ENCODE data around the gene ITGB6. TPM values are rescaled to one million over a fixed set of nuclear protein-coding genes. Genes with fewer than 3 reads are reported as not detected.

Gene ITGB6
- total and polyA plus RNA-seq, 7 experiments from 2014 or later, result not detected

DNA sequence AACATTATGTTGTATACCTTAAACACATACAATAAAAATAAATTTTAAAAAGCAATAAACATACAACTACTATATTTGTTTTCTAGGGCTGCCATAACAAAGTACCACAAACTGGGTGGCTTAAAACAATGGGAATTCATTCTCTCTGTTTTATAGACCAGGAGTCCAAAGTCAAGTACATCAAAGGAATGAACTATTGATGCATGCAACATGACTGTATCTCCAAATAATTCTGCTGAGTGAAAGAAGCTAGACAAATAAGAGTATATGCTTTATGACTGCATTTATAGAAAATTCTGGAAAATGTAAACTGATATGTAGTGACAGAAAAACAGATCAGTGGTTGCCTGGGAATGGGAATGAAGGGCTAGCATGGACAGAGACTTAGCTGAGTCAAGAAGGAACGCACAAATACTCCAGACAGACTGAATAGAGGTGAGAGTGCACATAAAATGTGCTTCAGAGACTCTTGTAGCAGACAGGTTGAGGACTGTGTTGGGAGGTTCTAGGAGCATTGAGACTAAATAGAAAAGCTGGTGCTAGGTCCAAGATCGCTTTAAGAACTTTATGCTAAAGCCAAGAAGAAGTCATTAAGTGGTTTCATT is 126.7 kb downstream of the ITGB6 start:
- Mint-ChIP-seq H3K4me3 (no peak overlapping the region), H3K27ac (no peak overlapping the region), H3K27me3 (peaks cover 0 to 15% (median 9%) of the 10 kb centered on the region in 5 donors), H3K4me1 (peaks cover 0 to 4% (median 0%) of the 10 kb centered on the region in 7 donors), H3K36me3 (no peaks in the 10 kb centered on the region), H3K9me3 (peaks cover 0 to 4% (median 0%) of the 10 kb centered on the region in 11 donors)
- Histone ChIP-seq H3K36me3 (ENCODE audit: control insufficient read depth in 2 of 3, insufficient read depth in 3 of 3, low read length in 3 of 3) (no peaks in the 10 kb centered on the region), H3K27ac (ENCODE audit: low read depth, low read length) (no peak overlapping the region), H3K4me1 (ENCODE audit: control insufficient read depth in 2 of 2, insufficient read depth in 2 of 2, low read length in 2 of 2) (no peaks in the 10 kb centered on the region), H3K27me3 (ENCODE audit: control insufficient read depth in 2 of 2, insufficient read depth in 2 of 2, low read length in 2 of 2) (peaks cover 2% of the 10 kb centered on the region in 2 donors), H3K9me3 (ENCODE audit: control insufficient read depth in 2 of 3, low read length in 3 of 3) (no peaks in the 10 kb centered on the region), H3K4me3 (ENCODE audit: low read length) (no peak overlapping the region)
- intact Hi-C loops (cut with micrococcal nuclease), result no loop called here
- ChIA-PET POLR2A (no interaction called here), CTCF (no interaction called here)
- no peak for ATAC-seq
- DNase-seq, result no peak

DNA sequence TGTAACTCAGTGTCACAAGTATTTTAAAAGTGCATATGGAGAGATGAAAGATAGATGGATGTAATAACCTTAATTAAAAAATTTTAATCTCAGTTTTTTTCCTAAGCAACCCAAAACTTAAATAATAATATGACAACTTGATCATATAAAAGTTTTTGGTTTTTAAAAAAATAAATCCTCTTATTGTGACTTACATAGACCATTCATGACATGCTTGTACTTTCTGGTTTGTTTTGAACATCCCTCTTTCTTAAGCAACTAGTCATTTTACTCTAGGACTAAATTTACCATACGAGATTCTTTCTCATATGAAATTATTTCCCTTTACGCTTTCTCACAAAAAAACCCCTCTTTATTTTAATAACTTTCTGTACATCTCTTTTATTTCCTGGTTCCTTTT is 131.2 kb downstream of the ITGB6 start:
- H3K4me3 ChIP-seq (ENCODE audit: low read length), result no peak overlapping the region
- H3K9me3 Mint-ChIP-seq, result peaks cover 0 to 8% (median 0%) of the 10 kb centered on the region in 11 donors
- intact Hi-C loops (cut with micrococcal nuclease), result no loop called here
- no peaks in the 10 kb centered on the region for H3K27me3 ChIP-seq (ENCODE audit: control insufficient read depth in 2 of 2, insufficient read depth in 2 of 2, low read length in 2 of 2)
- H3K4me1 ChIP-seq (ENCODE audit: control insufficient read depth in 2 of 2, insufficient read depth in 2 of 2, low read length in 2 of 2), result no peaks in the 10 kb centered on the region
- ChIA-PET CTCF (no interaction called here), POLR2A (no interaction called here)
- no peak for ATAC-seq
- no peak for DNase-seq
- peaks cover 17 to 39% (median 24%) of the 10 kb centered on the region in 5 donors for H3K27me3 Mint-ChIP-seq
- no peak overlapping the region for H3K27ac ChIP-seq (ENCODE audit: low read depth, low read length)
- no peak overlapping the region for H3K4me3 Mint-ChIP-seq
- no peaks in the 10 kb centered on the region for H3K36me3 ChIP-seq (ENCODE audit: control insufficient read depth in 2 of 3, insufficient read depth in 3 of 3, low read length in 3 of 3)
- H3K36me3 Mint-ChIP-seq, result no peaks in the 10 kb centered on the region
- H3K9me3 ChIP-seq (ENCODE audit: control insufficient read depth in 2 of 3, low read length in 3 of 3), result no peaks in the 10 kb centered on the region
- H3K27ac Mint-ChIP-seq, result no peak overlapping the region
- H3K4me1 Mint-ChIP-seq, result peaks cover 0 to 2% (median 0%) of the 10 kb centered on the region in 7 donors

DNA sequence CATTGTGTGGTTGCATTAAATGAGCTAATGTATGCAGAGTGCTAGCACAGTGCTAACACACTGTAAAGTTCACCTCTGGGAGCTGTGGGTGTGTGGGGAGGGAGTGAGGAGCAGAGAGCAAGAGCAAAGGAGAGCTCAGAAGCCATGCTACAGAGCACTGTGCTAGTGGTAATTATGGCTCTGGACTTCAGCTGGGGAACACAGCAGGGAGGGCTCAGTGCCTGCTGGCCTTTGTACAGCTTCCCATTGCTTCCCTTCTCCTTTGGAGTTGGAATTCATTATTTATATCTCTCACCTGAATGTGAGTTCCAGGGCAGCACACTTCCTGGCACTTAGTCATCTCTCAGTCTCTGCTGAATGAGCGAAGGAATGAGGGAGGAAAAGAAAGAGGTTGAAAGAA is 135.2 kb downstream of the ITGB6 start:
- ATAC-seq (no peak), DNase-seq (no peak)
- no peaks in the 10 kb centered on the region for H3K36me3 ChIP-seq (ENCODE audit: control insufficient read depth in 2 of 3, insufficient read depth in 3 of 3, low read length in 3 of 3)
- H3K27me3 Mint-ChIP-seq, result peaks cover 34 to 52% (median 46%) of the 10 kb centered on the region in 5 donors
- H3K4me1 Mint-ChIP-seq, result peaks cover 4 to 11% (median 8%) of the 10 kb centered on the region in 7 donors
- ChIA-PET CTCF (interaction anchor here (1.0 kb wide), 1 partner anchor 60 kb away, joined by 3 read pairs; no protein-coding TSS in a partner anchor), POLR2A (interaction anchor here (0.5 kb wide), 1 partner anchor 1162 kb away, joined by 3 read pairs; no protein-coding TSS in a partner anchor)
- peak overlapping the region in 1 of 10 donors; percentile 37 for H3K4me3 Mint-ChIP-seq
- no peak overlapping the region for H3K27ac Mint-ChIP-seq
- no peak overlapping the region for H3K27ac ChIP-seq (ENCODE audit: low read depth, low read length)
- no peaks in the 10 kb centered on the region for H3K4me1 ChIP-seq (ENCODE audit: control insufficient read depth in 2 of 2, insufficient read depth in 2 of 2, low read length in 2 of 2)
- no peaks in the 10 kb centered on the region for H3K36me3 Mint-ChIP-seq
- intact Hi-C loops (cut with micrococcal nuclease), result no loop called here
- H3K9me3 Mint-ChIP-seq, result peaks cover 0 to 8% (median 0%) of the 10 kb centered on the region in 11 donors
- H3K9me3 ChIP-seq (ENCODE audit: control insufficient read depth in 2 of 3, low read length in 3 of 3), result no peaks in the 10 kb centered on the region
- no peaks in the 10 kb centered on the region for H3K27me3 ChIP-seq (ENCODE audit: control insufficient read depth in 2 of 2, insufficient read depth in 2 of 2, low read length in 2 of 2)
- H3K4me3 ChIP-seq (ENCODE audit: low read length), result no peak overlapping the region

DNA sequence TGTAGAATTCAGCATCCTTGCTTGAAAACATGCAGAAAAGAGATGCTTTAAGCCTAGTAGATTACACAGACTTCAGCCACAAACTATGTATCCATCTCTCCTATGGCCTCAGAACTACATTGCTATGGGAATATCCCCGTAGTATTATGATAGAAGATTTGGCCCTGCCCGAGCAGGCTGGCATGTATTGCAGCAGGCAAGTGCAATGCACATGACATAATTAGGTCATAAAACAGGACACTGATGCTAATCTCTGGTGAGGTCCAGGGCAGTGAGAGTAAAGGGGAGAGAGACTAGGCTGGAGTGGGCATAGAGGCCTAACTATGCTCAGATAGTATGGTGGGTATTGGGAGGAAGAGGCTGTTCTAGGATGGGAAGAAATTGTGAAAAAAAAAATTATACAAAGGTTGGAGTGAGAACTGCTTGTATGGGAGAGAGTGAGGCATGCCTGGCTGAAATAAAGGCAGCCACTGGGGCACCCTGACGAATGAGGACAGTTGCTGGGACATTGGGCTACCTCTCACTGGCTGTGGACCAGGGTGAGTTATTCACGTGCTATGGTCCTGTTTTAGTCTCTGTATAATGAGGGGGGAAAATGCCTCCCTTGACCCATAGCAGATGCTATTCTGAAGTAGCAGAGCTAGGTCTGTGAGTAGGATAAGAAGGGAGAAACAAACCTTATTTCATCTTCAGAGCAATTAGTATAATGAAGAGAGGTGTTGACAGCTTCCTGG is 136.0 kb downstream of the ITGB6 start:
- Histone ChIP-seq H3K27ac (ENCODE audit: low read depth, low read length) (no peak overlapping the region), H3K4me3 (ENCODE audit: low read length) (no peak overlapping the region), H3K9me3 (ENCODE audit: control insufficient read depth in 2 of 3, low read length in 3 of 3) (no peaks in the 10 kb centered on the region), H3K36me3 (ENCODE audit: control insufficient read depth in 2 of 3, insufficient read depth in 3 of 3, low read length in 3 of 3) (no peaks in the 10 kb centered on the region), H3K4me1 (ENCODE audit: control insufficient read depth in 2 of 2, insufficient read depth in 2 of 2, low read length in 2 of 2) (no peaks in the 10 kb centered on the region), H3K27me3 (ENCODE audit: control insufficient read depth in 2 of 2, insufficient read depth in 2 of 2, low read length in 2 of 2) (no peaks in the 10 kb centered on the region)
- Mint-ChIP-seq H3K4me3 (no peak overlapping the region), H3K4me1 (peaks cover 4 to 11% (median 8%) of the 10 kb centered on the region in 7 donors), H3K27me3 (peaks cover 42 to 59% (median 51%) of the 10 kb centered on the region in 5 donors), H3K36me3 (peaks cover 0 to 4% (median 0%) of the 10 kb centered on the region in 5 donors), H3K27ac (no peak overlapping the region), H3K9me3 (peaks cover 0 to 8% (median 0%) of the 10 kb centered on the region in 11 donors)
- DNase-seq (no peak), ATAC-seq (peak; percentile 21)
- intact Hi-C loops (cut with micrococcal nuclease), result no loop called here
- ChIA-PET CTCF (interaction anchor here (1.0 kb wide), 1 partner anchor 59 kb away, joined by 3 read pairs; no protein-coding TSS in a partner anchor), POLR2A (no interaction called here)

DNA sequence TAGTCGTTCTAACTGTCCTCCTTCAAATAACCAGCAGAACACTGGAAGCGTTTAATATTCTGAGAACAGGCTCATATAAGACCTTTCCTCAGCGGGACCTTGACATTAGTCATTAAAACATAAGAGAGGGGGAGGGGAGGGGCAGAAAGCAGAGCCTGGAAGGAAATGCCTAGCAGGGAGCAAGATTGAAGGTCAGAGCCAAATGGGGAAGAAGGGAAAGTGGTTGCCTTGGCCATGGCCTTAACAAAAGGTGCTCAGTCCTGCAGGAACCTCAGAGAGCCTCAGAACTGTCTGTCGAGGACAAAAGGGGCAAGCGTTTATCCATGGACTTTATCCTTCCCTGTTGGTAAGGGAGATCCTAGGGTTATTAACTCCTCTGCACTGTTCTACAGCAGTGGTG is 136.8 kb downstream of the ITGB6 start:
- Mint-ChIP-seq H3K27ac (no peak overlapping the region), H3K4me1 (peaks cover 4 to 11% (median 8%) of the 10 kb centered on the region in 7 donors), H3K9me3 (peaks cover 0 to 5% (median 0%) of the 10 kb centered on the region in 11 donors), H3K36me3 (peaks cover 0 to 6% (median 0%) of the 10 kb centered on the region in 5 donors), H3K4me3 (peak overlapping the region in 9 of 10 donors; percentile 55 to 78 (median 66)), H3K27me3 (peaks cover 44 to 66% (median 52%) of the 10 kb centered on the region in 5 donors)
- no peaks in the 10 kb centered on the region for H3K9me3 ChIP-seq (ENCODE audit: control insufficient read depth in 2 of 3, low read length in 3 of 3)
- ChIA-PET POLR2A (no interaction called here), CTCF (no interaction called here)
- H3K27me3 ChIP-seq (ENCODE audit: control insufficient read depth in 2 of 2, insufficient read depth in 2 of 2, low read length in 2 of 2), result no peaks in the 10 kb centered on the region
- no peak overlapping the region for H3K4me3 ChIP-seq (ENCODE audit: low read length)
- intact Hi-C loops (cut with micrococcal nuclease), result no loop called here
- H3K4me1 ChIP-seq (ENCODE audit: control insufficient read depth in 2 of 2, insufficient read depth in 2 of 2, low read length in 2 of 2), result no peaks in the 10 kb centered on the region
- no peak overlapping the region for H3K27ac ChIP-seq (ENCODE audit: low read depth, low read length)
- no peaks in the 10 kb centered on the region for H3K36me3 ChIP-seq (ENCODE audit: control insufficient read depth in 2 of 3, insufficient read depth in 3 of 3, low read length in 3 of 3)
- DNase-seq (no peak), ATAC-seq (no peak)

DNA sequence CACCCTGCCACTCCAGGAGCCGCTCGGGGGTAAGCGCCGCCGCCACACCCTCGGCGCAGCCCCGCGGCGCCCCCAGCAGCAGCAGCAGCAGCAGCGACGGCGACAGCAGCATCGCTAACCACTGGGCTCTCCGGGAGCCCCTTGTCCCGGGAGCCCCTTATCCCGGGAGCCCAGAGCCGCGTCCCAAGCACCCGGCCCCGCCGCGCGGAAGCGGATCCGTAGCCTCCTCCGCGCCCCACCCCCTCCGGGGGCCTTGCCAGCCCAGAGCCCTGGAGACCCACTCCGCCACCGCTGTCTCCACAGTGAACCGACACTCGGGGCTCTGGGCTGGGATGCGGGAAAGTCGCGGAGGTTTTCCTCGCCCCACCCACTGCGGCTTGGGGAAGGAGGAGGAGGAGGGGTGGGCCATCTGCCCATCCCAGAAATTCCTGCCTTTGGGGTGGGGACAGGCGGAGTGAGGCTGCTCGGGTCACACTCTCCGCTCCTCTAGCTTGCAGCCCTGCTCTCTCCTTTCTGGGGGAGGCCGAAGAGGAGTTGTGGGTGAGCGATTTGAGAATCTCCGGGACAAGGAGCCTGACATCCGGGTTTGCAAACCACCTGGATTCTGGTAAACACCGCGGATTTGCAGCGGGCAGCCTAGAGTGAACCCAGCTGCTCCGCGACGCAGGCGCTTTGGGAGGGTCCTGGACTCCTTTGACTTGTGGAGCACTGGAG is 137.6 kb downstream of the ITGB6 start, which contains the start of gene PLA2R1:
TSS of gene PLA2R1 (minus strand) at position 324 of the 714 bp plus-strand sequence. CDS start at position 112, 212 bp downstream.
- no peak for DNase-seq
- H3K4me3 Mint-ChIP-seq, result peak within 1 kb of the TSS; percentile 55 to 81 (median 66)
- peaks cover 48 to 75% (median 58%) of the 10 kb centered on the region in 5 donors for H3K27me3 Mint-ChIP-seq
- H3K4me3 ChIP-seq (ENCODE audit: low read length), result peak within 1 kb of the TSS; percentile 33
- H3K36me3 Mint-ChIP-seq, result peaks cover 0 to 6% (median 0%) of the 10 kb centered on the region in 5 donors
- H3K4me1 ChIP-seq (ENCODE audit: control insufficient read depth in 2 of 2, insufficient read depth in 2 of 2, low read length in 2 of 2), result no peaks in the 10 kb centered on the region
- H3K36me3 ChIP-seq (ENCODE audit: control insufficient read depth in 2 of 3, insufficient read depth in 3 of 3, low read length in 3 of 3), result no peaks in the 10 kb centered on the region
- CTCF ChIA-PET, result no interaction called here
- POLR2A ChIA-PET, result no interaction called here
- peaks cover 4 to 11% (median 8%) of the 10 kb centered on the region in 7 donors for H3K4me1 Mint-ChIP-seq
- ATAC-seq, result peak; percentile 33
- H3K27ac Mint-ChIP-seq, result no peak within 1 kb of the TSS
- no peak within 1 kb of the TSS for H3K27ac ChIP-seq (ENCODE audit: low read depth, low read length)
- intact Hi-C loops (cut with micrococcal nuclease), result no loop called here
- H3K9me3 ChIP-seq (ENCODE audit: control insufficient read depth in 2 of 3, low read length in 3 of 3), result no peaks in the 10 kb centered on the region
- H3K9me3 Mint-ChIP-seq, result peaks cover 0 to 5% (median 0%) of the 10 kb centered on the region in 11 donors
- no peaks in the 10 kb centered on the region for H3K27me3 ChIP-seq (ENCODE audit: control insufficient read depth in 2 of 2, insufficient read depth in 2 of 2, low read length in 2 of 2)
